Activated CD4-positive, alpha-beta T cell treated with anti-CD3 and anti-CD28 coated beads for 36 hours (primary cell): ENCODE results near the gene PROK1. TPM values are rescaled to one million over a fixed set of nuclear protein-coding genes. Genes with fewer than 3 reads are reported as not detected.

Experiments
- ATAC-seq: fragments of 200-7000 bp; cut with Tn5 transposase; one replicate; pipeline ENCODE4 v1.10.0; 2021; ENCODE audit warnings: mild to moderate bottlenecking, moderate library complexity
- CTCF ChIA-PET: fragments of 350-600 bp; sonication (Branson Sonifier 250); formaldehyde crosslinking; loops from one replicate; lab custom pipeline; 2021; ENCODE audit warnings: antibody characterized with exemption; lab: Charles Lee
- POLR2A ChIA-PET: fragments of 350-600 bp; sonication (Branson Sonifier 250); formaldehyde crosslinking; loops from one replicate; lab custom pipeline; 2021; ENCODE audit warnings: antibody characterized with exemption, inconsistent platforms; lab: Charles Lee
- DNase-seq: peaks from one replicate; pipeline ENCODE4 v3.0.0-alpha.2; 2020
- H3K27ac Mint-ChIP-seq: one replicate; pipeline ENCODE4 v1.8.0; 2021; ENCODE audit warnings: mixed read lengths
- H3K27me3 Mint-ChIP-seq: one replicate; pipeline ENCODE4 v1.8.0; 2021; ENCODE audit warnings: mixed read lengths
- H3K36me3 Mint-ChIP-seq: one replicate; pipeline ENCODE4 v1.8.0; 2021; ENCODE audit warnings: low read depth, mixed read lengths
- H3K4me1 Mint-ChIP-seq: one replicate; pipeline ENCODE4 v1.8.0; 2021; ENCODE audit warnings: mixed read lengths
- H3K4me3 Mint-ChIP-seq: one replicate; pipeline ENCODE4 v1.8.0; 2021; ENCODE audit warnings: mild to moderate bottlenecking, moderate library complexity, mixed read lengths
- H3K9me3 Mint-ChIP-seq: one replicate; pipeline ENCODE4 v1.8.0; 2021; ENCODE audit warnings: low read depth, mixed read lengths
- intact Hi-C, 2 experiments: fragments of 100-400 bp; cut with DNase I in 1 of 2; cut with micrococcal nuclease in 1 of 2; formaldehyde crosslinking; loops; one replicate each; pipeline versions ENCODE4 v1.14.2 to v1.15.1; 2022 to 2024; cut with DNase I, micrococcal nuclease
- total RNA-seq, 2 experiments: library from RNA; stranded (reverse); gene quantifications; one replicate each; pipeline ENCODE4 v1.2.3, GENCODE V29; 2021

The PROK1 gene
- total RNA-seq, 2 experiments from 2014 or later = not detected

GRCh38 chr1:110452330-110452729 is 1.4 kb downstream of the PROK1 start:
- ChIA-PET POLR2A (interaction anchor here (0.5 kb wide), 1 partner anchor 17 kb away, joined by 3 read pairs; no protein-coding TSS in a partner anchor), CTCF (interaction anchor here (1.2 to 2.8 kb wide), 6 partner anchors 8 to 249 kb away, joined by 3 to 10 read pairs (median 6); no protein-coding TSS in a partner anchor)
- Mint-ChIP-seq H3K9me3 (no peaks in the 10 kb centered on the region), H3K36me3 (no peaks in the 10 kb centered on the region), H3K27me3 (no peaks in the 10 kb centered on the region), H3K27ac (no peak overlapping the region), H3K4me3 (no peak overlapping the region), H3K4me1 (no peaks in the 10 kb centered on the region)
- DNase-seq (no peak), ATAC-seq (no peak)
- intact Hi-C loops = no loop called here

- H3K4me3 Mint-ChIP-seq = no peak overlapping the region
- H3K36me3 Mint-ChIP-seq = no peaks in the 10 kb centered on the region
- POLR2A ChIA-PET = no interaction called here
- H3K4me1 Mint-ChIP-seq = no peaks in the 10 kb centered on the region
- intact Hi-C loops = no loop called here
- no peak for ATAC-seq
- no peaks in the 10 kb centered on the region for H3K9me3 Mint-ChIP-seq
- no peak overlapping the region for H3K27ac Mint-ChIP-seq
- no peak for DNase-seq
- H3K27me3 Mint-ChIP-seq = no peaks in the 10 kb centered on the region
- CTCF ChIA-PET = interaction anchor here (1.6 to 2.8 kb wide), 2 partner anchors 42 to 45 kb away, joined by 7 to 9 read pairs; partner anchors contain the start of gene LAMTOR5
These were observed 2.9 kb downstream of the PROK1 start for GRCh38 chr1:110453829-110454228.

- Mint-ChIP-seq H3K4me1 (no peaks in the 10 kb centered on the region), H3K4me3 (no peak overlapping the region), H3K27me3 (no peaks in the 10 kb centered on the region), H3K36me3 (no peaks in the 10 kb centered on the region), H3K9me3 (no peaks in the 10 kb centered on the region), H3K27ac (no peak overlapping the region)
- POLR2A ChIA-PET = no interaction called here
- CTCF ChIA-PET = interaction anchor here (1.1 to 1.6 kb wide), 3 partner anchors 42 to 257 kb away, joined by 5 to 7 read pairs (median 6); partner anchors contain the start of gene LAMTOR5
- ATAC-seq = no peak
- intact Hi-C loops = no loop called here
- DNase-seq = no peak
These were observed 3.4 kb downstream of the PROK1 start for GRCh38 chr1:110454328-110454727.

- ChIA-PET CTCF (interaction anchor here (0.7 to 2.1 kb wide), 6 partner anchors 12 to 258 kb away, joined by 3 to 7 read pairs (median 6); partner anchors contain the start of gene LAMTOR5), POLR2A (no interaction called here)
- H3K4me1 Mint-ChIP-seq = no peaks in the 10 kb centered on the region
- no peaks in the 10 kb centered on the region for H3K27me3 Mint-ChIP-seq
- intact Hi-C loops = no loop called here
- no peak overlapping the region for H3K4me3 Mint-ChIP-seq
- H3K36me3 Mint-ChIP-seq = no peaks in the 10 kb centered on the region
- DNase-seq = no peak
- H3K9me3 Mint-ChIP-seq = no peaks in the 10 kb centered on the region
- no peak overlapping the region for H3K27ac Mint-ChIP-seq
- ATAC-seq = no peak
These were observed 4.2 kb downstream of the PROK1 start for GRCh38 chr1:110455151-110455550.

- ChIA-PET CTCF (interaction anchor here (0.9 to 4.9 kb wide), 3 partner anchors 249 to 260 kb away, joined by 3 to 87 read pairs (median 3); partner anchors contain the start of gene KCNC4), POLR2A (no interaction called here)
- H3K27me3 Mint-ChIP-seq = no peaks in the 10 kb centered on the region
- no peak overlapping the region for H3K27ac Mint-ChIP-seq
- H3K4me1 Mint-ChIP-seq = no peaks in the 10 kb centered on the region
- DNase-seq (no peak), ATAC-seq (no peak)
- intact Hi-C loops = no loop called here
- no peaks in the 10 kb centered on the region for H3K36me3 Mint-ChIP-seq
- H3K4me3 Mint-ChIP-seq = no peak overlapping the region
- no peaks in the 10 kb centered on the region for H3K9me3 Mint-ChIP-seq
These were observed 6.3 kb downstream of the PROK1 start for GRCh38 chr1:110457206-110457605.

GRCh38 chr1:110460253-110461220 is 9.6 kb downstream of the PROK1 start:
- DNase-seq = peak; percentile 88
- intact Hi-C loops = loop anchor here (1.0 to 5.0 kb wide), 10 partner anchors 36 to 408 kb away; partner anchors contain the start of genes RBM15 (in 2 of the 2) and LAMTOR5 (in 1 of the 2)
- Mint-ChIP-seq H3K9me3 (no peaks in the 10 kb centered on the region), H3K27me3 (no peaks in the 10 kb centered on the region), H3K4me3 (no peak overlapping the region), H3K36me3 (no peaks in the 10 kb centered on the region), H3K27ac (no peak overlapping the region), H3K4me1 (no peaks in the 10 kb centered on the region)
- ChIA-PET POLR2A (interaction anchor here (0.6 kb wide), 1 partner anchor 1513 kb away, joined by 3 read pairs; no protein-coding TSS in a partner anchor), CTCF (interaction anchor here (0.6 to 4.9 kb wide), 66 partner anchors 9 to 1031 kb away, joined by 3 to 87 read pairs (median 5); partner anchors contain the start of genes KCNA2, KCNC4 and LAMTOR5)
- peak; percentile 95 for ATAC-seq

- ATAC-seq (no peak), DNase-seq (no peak)
- no peaks in the 10 kb centered on the region for H3K36me3 Mint-ChIP-seq
- intact Hi-C loops = loop anchor here (5.0 kb wide), 2 partner anchors 125 to 410 kb away; partner anchors contain the start of gene RBM15 (in 1 of the 2)
- no peaks in the 10 kb centered on the region for H3K4me1 Mint-ChIP-seq
- no peaks in the 10 kb centered on the region for H3K27me3 Mint-ChIP-seq
- no peak overlapping the region for H3K4me3 Mint-ChIP-seq
- no peaks in the 10 kb centered on the region for H3K9me3 Mint-ChIP-seq
- no peak overlapping the region for H3K27ac Mint-ChIP-seq
- CTCF ChIA-PET = interaction anchor here (0.7 to 4.3 kb wide), 6 partner anchors 10 to 380 kb away, joined by 3 to 81 read pairs (median 4); no protein-coding TSS in a partner anchor
- POLR2A ChIA-PET = no interaction called here
These were observed 11.1 kb downstream of the PROK1 start for GRCh38 chr1:110462093-110462492.

- CTCF ChIA-PET = interaction anchor here (0.7 to 4.3 kb wide), 8 partner anchors 11 to 381 kb away, joined by 3 to 81 read pairs (median 4); no protein-coding TSS in a partner anchor
- H3K9me3 Mint-ChIP-seq = no peaks in the 10 kb centered on the region
- intact Hi-C loops = loop anchor here (5.0 kb wide), 2 partner anchors 126 to 411 kb away; partner anchors contain the start of gene RBM15 (in 1 of the 2)
These were observed 12.0 kb downstream of the PROK1 start for GRCh38 chr1:110462964-110463363.

DNA sequence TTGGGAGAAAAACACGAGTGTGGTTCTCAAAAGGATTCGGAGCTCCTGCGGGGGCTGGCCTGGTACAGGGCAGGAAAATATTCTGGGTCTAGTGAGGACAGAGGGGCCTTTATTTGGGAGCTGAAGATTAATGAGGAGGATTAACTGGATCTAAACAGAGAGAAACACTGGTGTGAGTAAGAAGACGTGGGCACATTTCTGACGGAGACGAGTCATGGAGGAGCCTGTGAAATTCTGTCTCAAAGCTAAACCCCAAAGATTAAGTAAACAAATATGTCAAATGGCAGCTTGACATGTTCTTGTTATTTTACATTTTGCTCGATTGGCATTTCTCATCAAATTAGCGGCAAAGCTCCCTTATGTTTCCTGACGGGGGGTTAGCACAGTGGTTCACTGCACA is 12.8 kb downstream of the PROK1 start:
- Mint-ChIP-seq H3K27me3 (no peaks in the 10 kb centered on the region), H3K36me3 (no peaks in the 10 kb centered on the region), H3K4me1 (no peaks in the 10 kb centered on the region), H3K27ac (no peak overlapping the region), H3K4me3 (no peak overlapping the region), H3K9me3 (no peaks in the 10 kb centered on the region)
- ATAC-seq = no peak
- ChIA-PET CTCF (interaction anchor here (0.9 to 4.3 kb wide), 8 partner anchors 11 to 270 kb away, joined by 3 to 19 read pairs (median 5); no protein-coding TSS in a partner anchor), POLR2A (no interaction called here)
- intact Hi-C loops = loop anchor here (5.0 kb wide), 2 partner anchors 126 to 411 kb away; partner anchors contain the start of gene RBM15 (in 1 of the 2)
- DNase-seq = no peak

More at GRCh38 chr1:110462964-110463363, 12.0 kb downstream of the PROK1 start:
- POLR2A ChIA-PET = no interaction called here
- DNase-seq = no peak
- no peak for ATAC-seq
- Mint-ChIP-seq H3K36me3 (no peaks in the 10 kb centered on the region), H3K27ac (no peak overlapping the region), H3K27me3 (no peaks in the 10 kb centered on the region), H3K4me3 (no peak overlapping the region), H3K4me1 (no peaks in the 10 kb centered on the region)

GRCh38 chr1:110464340-110464739 is 13.4 kb downstream of the PROK1 start:
- no peak overlapping the region for H3K4me3 Mint-ChIP-seq
- H3K36me3 Mint-ChIP-seq = no peaks in the 10 kb centered on the region
- no peak overlapping the region for H3K27ac Mint-ChIP-seq
- no peak for DNase-seq
- H3K27me3 Mint-ChIP-seq = no peaks in the 10 kb centered on the region
- no peaks in the 10 kb centered on the region for H3K9me3 Mint-ChIP-seq
- no peaks in the 10 kb centered on the region for H3K4me1 Mint-ChIP-seq
- no peak for ATAC-seq
- intact Hi-C loops = loop anchor here (5.0 kb wide), 2 partner anchors 127 to 412 kb away; partner anchors contain the start of gene RBM15 (in 1 of the 2)
- CTCF ChIA-PET = interaction anchor here (0.6 to 4.3 kb wide), 9 partner anchors 21 to 974 kb away, joined by 3 to 19 read pairs (median 4); no protein-coding TSS in a partner anchor
- POLR2A ChIA-PET = no interaction called here
